Hair follicular keratinocyte (primary cell): ENCODE measurements around the gene ZC3HAV1. TPM values are rescaled to one million over a fixed set of nuclear protein-coding genes. Genes with fewer than 3 reads are reported as not detected.

Source experiments
- total RNA-seq: library from RNA; depleted of rRNA; stranded (reverse); fragments of >200 nt; gene quantifications from 2 replicates; pipeline ENCODE4 v1.2.3, GENCODE V29; 2015

Gene ZC3HAV1
- total RNA-seq: 18.6 and 21.8 TPM in 2 replicates

GRCh38 chr7:139109188-139109982 lies at the start of gene ZC3HAV1:
Gene ZC3HAV1 (minus strand): TSS chr7:139109720. CDS start chr7:139109331, 389 bp downstream.

GRCh38 chr7:139035586-139036353 lies 73.8 kb downstream of the ZC3HAV1 start, which contains the start of gene ZC3HAV1L:
Gene ZC3HAV1L (minus strand): TSS chr7:139036042. CDS start chr7:139036017, 25 bp downstream.

Other genes starting within 250 kb of the ZC3HAV1 start
- 1.1 and 1.5 TPM in 2 replicates for gene KIAA1549, start 128.3 kb downstream of the ZC3HAV1 start, total RNA-seq
- gene ZC3HAV1L, start 73.7 kb downstream of the ZC3HAV1 start, total RNA-seq: 5.1 and 9.3 TPM in 2 replicates
- 1.7 and 3.7 TPM in 2 replicates for gene UBN2, start 121.5 kb upstream of the ZC3HAV1 start, total RNA-seq
- gene FMC1, start 231.6 kb upstream of the ZC3HAV1 start, total RNA-seq: 11.6 and 14.5 TPM in 2 replicates